Measurements from ENCODE around the gene KCNJ12. TPM values are rescaled to one million over a fixed set of nuclear protein-coding genes. Genes with fewer than 3 reads are reported as not detected.

Gene KCNJ12
- polyA plus RNA-seq, 4 donors: 5.3 to 8.9 (median 6.5) TPM

GRCh38 chr17:21363776-21364642 is 12.1 kb upstream of the KCNJ12 start:
- no peak for DNase-seq (ENCODE audit: low read depth in 4 of 4, low spot score in 2 of 4)

GRCh38 chr17:21365016-21365415 is 11.1 kb upstream of the KCNJ12 start:
- DNase-seq (ENCODE audit: low read depth in 4 of 4, low spot score in 2 of 4): no peak

- no peak for DNase-seq (ENCODE audit: low read depth in 4 of 4, low spot score in 2 of 4)
Observed at GRCh38 chr17:21368545-21369246, 7.5 kb upstream of the KCNJ12 start.

- no peak for DNase-seq (ENCODE audit: low read depth in 4 of 4, low spot score in 2 of 4)
Observed at GRCh38 chr17:21369395-21369794, 6.8 kb upstream of the KCNJ12 start.

GRCh38 chr17:21370430-21370829 is 5.7 kb upstream of the KCNJ12 start:
- DNase-seq (ENCODE audit: low read depth in 4 of 4, low spot score in 2 of 4): no peak

GRCh38 chr17:21371511-21372081 is 4.6 kb upstream of the KCNJ12 start:
- DNase-seq (ENCODE audit: low read depth in 4 of 4, low spot score in 2 of 4): no peak

- no peak for DNase-seq (ENCODE audit: low read depth in 4 of 4, low spot score in 2 of 4)
Observed at GRCh38 chr17:21372256-21372954, 3.8 kb upstream of the KCNJ12 start.

GRCh38 chr17:21373036-21373435 is 3.1 kb upstream of the KCNJ12 start:
- DNase-seq (ENCODE audit: low read depth in 4 of 4, low spot score in 2 of 4): no peak

GRCh38 chr17:21373696-21374440 is 2.3 kb upstream of the KCNJ12 start:
- no peak for DNase-seq (ENCODE audit: low read depth in 4 of 4, low spot score in 2 of 4)

- DNase-seq (ENCODE audit: low read depth in 4 of 4, low spot score in 2 of 4): no peak
Observed at GRCh38 chr17:21374441-21375161, 1.6 kb upstream of the KCNJ12 start.

- DNase-seq (ENCODE audit: low read depth in 4 of 4, low spot score in 2 of 4): no peak
Observed at GRCh38 chr17:21375162-21375560, 996 bp upstream of the KCNJ12 start.

- no peak for DNase-seq (ENCODE audit: low read depth in 4 of 4, low spot score in 2 of 4)
Observed at GRCh38 chr17:21375757-21376080, 438 bp upstream of the KCNJ12 start.

GRCh38 chr17:21376759-21377690 is 868 bp downstream of the KCNJ12 start:
- no peak for DNase-seq (ENCODE audit: low read depth in 4 of 4, low spot score in 2 of 4)

- DNase-seq (ENCODE audit: low read depth in 4 of 4, low spot score in 2 of 4): no peak
Observed at GRCh38 chr17:21377705-21378396, 1.7 kb downstream of the KCNJ12 start.

- DNase-seq (ENCODE audit: low read depth in 4 of 4, low spot score in 2 of 4): no peak
Observed at GRCh38 chr17:21378553-21378952, 2.4 kb downstream of the KCNJ12 start.

- DNase-seq (ENCODE audit: low read depth in 4 of 4, low spot score in 2 of 4): no peak
Observed at GRCh38 chr17:21379080-21379711, 3.0 kb downstream of the KCNJ12 start.

- no peak for DNase-seq (ENCODE audit: low read depth in 4 of 4, low spot score in 2 of 4)
Observed at GRCh38 chr17:21380659-21381058, 4.5 kb downstream of the KCNJ12 start.
